Erythroblast (primary cell): ENCODE data around the gene VMO1.

Experiments
- GATA1 ChIP-seq: IDR thresholded peaks from 2 replicates; pipeline ENCODE4 v1.6.1; 2011; ENCODE audit warnings: low read depth, mild to moderate bottlenecking, control low read depth, low read length, moderate library complexity
- POLR2A ChIP-seq: IDR thresholded peaks from 2 replicates; pipeline ENCODE4 v1.6.1; 2011; ENCODE audit warnings: mild to moderate bottlenecking, low read length

DNA sequence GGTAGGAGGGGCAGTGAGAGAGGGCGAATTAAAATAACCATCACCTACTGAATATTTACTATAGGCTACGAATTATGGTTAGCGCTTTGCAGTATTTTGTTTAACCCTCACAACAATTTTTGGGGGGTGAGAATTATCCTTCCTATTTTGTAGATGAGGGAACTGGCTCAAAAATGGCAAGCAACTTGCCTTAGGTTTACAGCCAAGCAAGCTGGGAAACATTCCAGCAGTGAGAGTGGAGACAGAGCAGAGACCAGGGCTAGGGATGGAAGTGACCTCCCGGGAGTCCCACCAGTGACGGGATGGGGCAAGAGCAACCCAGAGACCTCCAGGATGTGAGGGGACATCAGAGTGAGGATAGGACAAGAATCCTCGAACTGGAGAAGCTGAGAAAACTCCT lies 352 bp upstream of the VMO1 start:
- no peak for TF ChIP-seq POLR2A
- TF ChIP-seq GATA1 = no peak
